Colonic mucosa (tissue), 4 donors: ENCODE results near the gene DGKB. TPM values are rescaled to one million over a fixed set of nuclear protein-coding genes. Genes with fewer than 3 reads are reported as not detected.
"Not testable (repeated sequence)": the region's sequence is repeated elsewhere in the genome, so short reads cannot be mapped to it uniquely, and the experiment has no call there.

Experiments
- DNase-seq: peaks from one replicate; pipeline ENCODE4 v3.0.0-alpha.2; 2020
- H3K27ac ChIP-seq: fragments of 200-600 bp; one replicate; pipeline ENCODE4 v1.8.0; 2021
- H3K27me3 ChIP-seq: fragments of 200-600 bp; one replicate; pipeline ENCODE4 v1.8.0; 2021
- H3K36me3 ChIP-seq: fragments of 200-600 bp; one replicate; pipeline ENCODE4 v1.8.0; 2021
- H3K4me1 ChIP-seq: fragments of 200-600 bp; one replicate; pipeline ENCODE4 v1.8.0; 2021; ENCODE audit warnings: mild to moderate bottlenecking
- H3K4me3 ChIP-seq: fragments of 200-600 bp; one replicate; pipeline ENCODE4 v1.8.0; 2021
- H3K9ac ChIP-seq, 2 donors: one replicate each; pipeline ENCODE4 v1.7.0; 2013; ENCODE audit warnings: control low read depth in 2 of 2, low read depth in 2 of 2, low read length in 2 of 2
- H3K9me3 ChIP-seq: fragments of 200-600 bp; one replicate; pipeline ENCODE4 v1.8.0; 2021
- intact Hi-C: fragments of 100-400 bp; cut with DNase I; formaldehyde crosslinking; loops from one replicate; pipeline ENCODE4 v1.14.1; 2022
- total RNA-seq, 2 donors: library from RNA; stranded (reverse); fragmentation: NEBNext Ultra II Directional in 1 of 2; extraction: Animal tissue kit (Norgen Biotek cat#: 25700) in 1 of 2; gene quantifications; one replicate each; pipeline ENCODE4 v1.2.1, GENCODE V29; 2021
- TF ChIP-seq, protein P1 (sequence below): fragments of 200-600 bp; IDR thresholded peaks from one replicate; pipeline ENCODE4 v1.8.0; 2022; ENCODE audit warnings: antibody characterized with exemption, mild to moderate bottlenecking
- donor health status: healthy.
- donor health status: DM: no; HTN: no; CAD: no.
- donor health status: DM: no; HTN: no; CAD: no.

Gene DGKB
- total RNA-seq, 2 donors from 2014 or later: 0.25 to 0.61 TPM

DNA sequence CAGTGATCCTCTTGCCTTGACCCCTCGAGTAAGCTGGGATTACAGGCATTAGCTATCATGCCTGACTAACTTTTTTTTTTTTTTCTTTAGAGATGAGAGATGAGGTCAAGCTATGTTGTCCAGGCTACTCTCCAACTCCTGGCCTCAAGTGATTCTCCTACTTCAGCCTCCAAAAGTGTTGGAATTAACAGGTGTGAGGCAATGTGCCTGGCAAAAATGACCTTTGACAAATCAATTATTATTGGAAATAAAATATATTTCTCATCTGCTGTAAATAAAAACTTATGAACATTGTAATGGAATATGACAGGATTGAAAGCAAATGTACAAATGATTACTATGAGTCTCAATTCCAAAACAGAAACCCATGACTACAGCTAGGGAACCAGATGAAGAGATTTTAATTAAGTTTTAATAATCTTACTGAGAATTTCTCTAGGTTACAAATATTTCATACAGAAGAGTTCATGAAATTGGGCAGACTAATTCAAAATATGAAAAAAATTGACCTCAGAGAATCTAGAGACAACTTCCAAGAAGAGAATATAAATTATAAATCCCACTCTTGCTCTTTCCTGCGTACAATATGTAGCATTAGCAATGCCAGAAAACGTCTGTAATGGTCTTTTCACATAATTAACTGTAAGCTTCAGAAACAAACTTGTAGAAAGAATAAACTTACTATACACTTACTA is 414.7 kb downstream of the DGKB start:
- Histone ChIP-seq H3K27ac (no peak overlapping the region), H3K27me3 (no peaks in the 10 kb centered on the region), H3K36me3 (no peaks in the 10 kb centered on the region), H3K9ac (no peak overlapping the region), H3K4me1 (no peaks in the 10 kb centered on the region), H3K4me3 (no peak overlapping the region), H3K9me3 (no peaks in the 10 kb centered on the region)
- intact Hi-C loops: no loop called here
- no peak for DNase-seq
- TF ChIP-seq, protein P1, sequence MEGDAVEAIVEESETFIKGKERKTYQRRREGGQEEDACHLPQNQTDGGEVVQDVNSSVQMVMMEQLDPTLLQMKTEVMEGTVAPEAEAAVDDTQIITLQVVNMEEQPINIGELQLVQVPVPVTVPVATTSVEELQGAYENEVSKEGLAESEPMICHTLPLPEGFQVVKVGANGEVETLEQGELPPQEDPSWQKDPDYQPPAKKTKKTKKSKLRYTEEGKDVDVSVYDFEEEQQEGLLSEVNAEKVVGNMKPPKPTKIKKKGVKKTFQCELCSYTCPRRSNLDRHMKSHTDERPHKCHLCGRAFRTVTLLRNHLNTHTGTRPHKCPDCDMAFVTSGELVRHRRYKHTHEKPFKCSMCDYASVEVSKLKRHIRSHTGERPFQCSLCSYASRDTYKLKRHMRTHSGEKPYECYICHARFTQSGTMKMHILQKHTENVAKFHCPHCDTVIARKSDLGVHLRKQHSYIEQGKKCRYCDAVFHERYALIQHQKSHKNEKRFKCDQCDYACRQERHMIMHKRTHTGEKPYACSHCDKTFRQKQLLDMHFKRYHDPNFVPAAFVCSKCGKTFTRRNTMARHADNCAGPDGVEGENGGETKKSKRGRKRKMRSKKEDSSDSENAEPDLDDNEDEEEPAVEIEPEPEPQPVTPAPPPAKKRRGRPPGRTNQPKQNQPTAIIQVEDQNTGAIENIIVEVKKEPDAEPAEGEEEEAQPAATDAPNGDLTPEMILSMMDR: no peak

DNA sequence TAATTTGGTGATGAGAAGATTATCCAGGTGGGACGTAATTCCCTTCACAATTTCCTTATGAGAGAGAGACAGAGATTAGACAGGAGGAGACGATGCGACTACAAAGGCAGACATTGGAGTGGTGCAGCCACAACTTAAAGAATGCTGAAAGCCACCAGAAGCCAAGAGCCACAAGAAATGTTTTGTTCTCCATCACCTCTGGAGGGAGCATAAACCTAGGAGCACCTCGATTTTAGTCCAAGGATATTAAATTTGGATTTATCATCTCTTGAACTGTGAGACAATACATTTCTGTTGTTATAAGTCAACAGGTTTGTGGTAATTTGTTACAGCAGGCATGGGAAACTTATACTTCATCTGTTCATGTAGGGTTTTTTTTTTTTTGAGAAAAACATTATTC is 418.9 kb downstream of the DGKB start:
- H3K4me1 ChIP-seq: no peaks in the 10 kb centered on the region
- no peak for DNase-seq
- TF ChIP-seq, protein P1: no peak

DNA sequence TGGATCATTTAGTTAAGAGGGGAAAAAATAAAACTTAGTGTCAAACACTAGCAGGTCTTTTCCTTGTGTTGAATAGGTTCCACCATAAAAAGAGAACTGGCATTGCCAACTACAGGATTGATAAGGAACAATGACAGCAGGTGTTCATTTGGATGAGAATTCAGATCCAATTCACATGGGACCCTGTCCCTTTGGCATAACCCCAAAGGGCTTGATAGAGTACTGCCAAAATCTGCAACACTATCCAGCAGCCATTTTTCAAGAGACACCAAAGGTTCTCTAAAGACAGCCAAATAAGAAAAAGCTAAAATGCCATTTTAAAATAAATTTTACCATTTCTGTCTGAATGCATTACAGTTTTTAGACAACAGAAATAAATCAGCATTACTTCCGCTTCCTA is 422.3 kb downstream of the DGKB start:
- Histone ChIP-seq H3K36me3 (no peaks in the 10 kb centered on the region), H3K9me3 (no peaks in the 10 kb centered on the region), H3K27me3 (no peaks in the 10 kb centered on the region), H3K4me1 (no peaks in the 10 kb centered on the region), H3K4me3 (no peak overlapping the region), H3K9ac (no peak overlapping the region), H3K27ac (no peak overlapping the region)
- TF ChIP-seq, protein P1: no peak
- DNase-seq: no peak
- intact Hi-C loops: no loop called here

More for the DNA sequence above, 418.9 kb downstream of the DGKB start:
- intact Hi-C loops: no loop called here
- Histone ChIP-seq H3K27ac (no peak overlapping the region), H3K36me3 (no peaks in the 10 kb centered on the region), H3K4me3 (no peak overlapping the region), H3K9ac (no peak overlapping the region), H3K9me3 (no peaks in the 10 kb centered on the region), H3K27me3 (no peaks in the 10 kb centered on the region)

DNA sequence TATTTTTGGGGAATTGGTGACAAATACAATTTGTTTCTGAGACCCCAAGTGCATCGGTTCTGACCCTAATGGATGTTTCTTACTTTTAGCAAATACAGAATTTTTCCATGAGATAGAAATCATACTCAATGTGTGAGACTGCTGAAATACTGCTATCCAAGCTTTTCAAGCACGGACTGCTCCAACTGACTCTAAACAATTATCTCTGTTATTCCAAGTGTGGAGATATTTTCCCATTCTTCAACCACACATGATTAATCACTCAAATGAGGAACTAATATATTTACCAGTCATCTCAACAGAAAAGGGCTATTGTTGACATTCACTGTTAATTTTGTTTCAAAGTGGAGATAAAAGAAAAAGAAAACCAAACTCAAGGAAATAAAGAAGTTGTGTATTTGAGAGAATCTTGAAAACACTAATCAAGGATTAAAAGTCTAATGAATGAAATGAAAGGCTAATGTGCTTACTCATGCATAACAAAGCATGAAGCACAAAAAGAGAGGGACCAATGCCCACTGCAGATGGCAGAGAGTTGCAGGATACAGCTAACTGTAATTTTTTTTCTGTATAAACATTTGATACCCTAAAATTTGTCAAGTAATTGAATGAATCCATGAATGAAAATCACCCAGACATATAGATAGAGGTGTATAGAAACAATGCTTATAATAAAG is 423.6 kb downstream of the DGKB start:
- Histone ChIP-seq H3K27ac (no peak overlapping the region), H3K27me3 (no peaks in the 10 kb centered on the region), H3K9ac (no peak overlapping the region), H3K36me3 (no peaks in the 10 kb centered on the region), H3K9me3 (no peaks in the 10 kb centered on the region), H3K4me3 (no peak overlapping the region), H3K4me1 (no peaks in the 10 kb centered on the region)
- intact Hi-C loops: no loop called here
- no peak for DNase-seq
- TF ChIP-seq, protein P1: no peak

DNA sequence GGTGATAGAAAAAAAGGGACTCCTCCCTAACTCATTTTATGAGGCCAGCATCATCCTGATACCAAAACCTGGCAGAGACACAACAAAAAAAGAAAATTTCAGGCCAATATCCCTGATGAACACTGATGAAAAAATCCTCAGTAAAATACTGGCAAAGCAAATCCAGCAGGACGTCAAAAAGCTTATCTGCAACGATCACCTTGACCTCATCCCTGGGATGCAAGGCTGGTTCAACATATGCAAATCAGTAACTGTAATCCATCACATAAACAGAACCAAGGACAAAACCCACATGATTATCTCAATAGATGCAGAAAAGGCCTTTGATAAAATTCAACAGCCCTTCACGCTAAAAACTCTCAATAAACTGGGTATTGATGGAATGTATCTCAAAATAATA is 440.8 kb downstream of the DGKB start:
- H3K9me3 ChIP-seq, H3K27ac ChIP-seq, H3K36me3 ChIP-seq, H3K4me1 ChIP-seq, H3K4me3 ChIP-seq, intact Hi-C loops, H3K9ac ChIP-seq, DNase-seq, H3K27me3 ChIP-seq: not testable (repeated sequence)

DNA sequence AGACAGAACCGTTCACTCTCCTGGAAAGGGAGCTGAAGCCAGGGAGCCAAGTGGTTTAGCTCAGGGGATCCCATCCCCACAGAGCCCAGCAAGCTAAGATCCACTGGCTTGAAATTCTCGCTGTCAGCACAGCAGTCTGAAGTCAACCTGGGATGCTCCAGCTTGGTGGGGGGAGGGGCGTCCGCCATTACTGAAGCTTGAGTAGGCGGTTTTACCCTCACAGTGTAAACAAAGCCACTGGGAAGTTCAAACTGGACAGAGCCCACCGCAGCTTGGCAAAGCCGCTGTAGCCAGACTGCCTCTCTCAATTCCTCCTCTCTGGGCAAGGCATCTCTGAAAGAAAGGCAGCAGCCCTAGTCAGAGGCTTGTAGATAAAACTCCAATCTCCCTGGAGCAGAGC is 443.7 kb downstream of the DGKB start:
- intact Hi-C loops: loop anchor here (5.0 to 10.0 kb wide), 3 partner anchors 236 to 1177 kb away; no protein-coding TSS in a partner anchor
- H3K4me1 ChIP-seq, H3K9ac ChIP-seq, H3K27me3 ChIP-seq, H3K27ac ChIP-seq, H3K36me3 ChIP-seq, DNase-seq, H3K9me3 ChIP-seq, H3K4me3 ChIP-seq: not testable (repeated sequence)
